H9 (cell line): Measurements from ENCODE around the gene LHX1. TPM values are rescaled to one million over a fixed set of nuclear protein-coding genes. Genes with fewer than 3 reads are reported as not detected.

Experiments
- DNase-seq: peaks from one replicate; pipeline ENCODE4 v3.0.0-alpha.2; 2017
- H2AFZ ChIP-seq: one replicate; pipeline ENCODE4 v1.6.1; 2013; ENCODE audit warnings: mild to moderate bottlenecking, low read length, control low read depth, moderate library complexity
- H2AK5ac ChIP-seq: 2 replicates; pipeline ENCODE4 v1.6.1; 2013; ENCODE audit warnings: low read length, control low read depth, mixed read lengths; ENCODE audit not compliant: insufficient read length
- H2BK120ac ChIP-seq: one replicate; pipeline ENCODE4 v1.6.1; 2013; ENCODE audit warnings: low read depth, mild to moderate bottlenecking, low read length, control low read depth, inconsistent platforms; ENCODE audit not compliant: poor library complexity, severe bottlenecking
- H2BK12ac ChIP-seq: 2 replicates; pipeline ENCODE4 v1.6.1; 2013; ENCODE audit warnings: low read length, control low read depth, mixed read lengths, low read depth; ENCODE audit not compliant: insufficient read length
- H2BK15ac ChIP-seq: 2 replicates; pipeline ENCODE4 v1.6.1; 2013; ENCODE audit warnings: low read depth, low read length, control low read depth
- H2BK20ac ChIP-seq: one replicate; pipeline ENCODE4 v1.6.1; 2013; ENCODE audit warnings: low read depth, mild to moderate bottlenecking, low read length, control low read depth, inconsistent platforms; ENCODE audit not compliant: poor library complexity, severe bottlenecking
- H2BK5ac ChIP-seq: 2 replicates; pipeline ENCODE4 v1.6.1; 2013; ENCODE audit warnings: low read length, control low read depth, mixed read lengths; ENCODE audit not compliant: insufficient read length
- H3K14ac ChIP-seq: 2 replicates; pipeline ENCODE4 v1.6.1; 2013; ENCODE audit warnings: low read length, control low read depth; ENCODE audit not compliant: insufficient read depth
- H3K18ac ChIP-seq: 2 replicates; pipeline ENCODE4 v1.6.1; 2013; ENCODE audit warnings: low read depth, mild to moderate bottlenecking, mixed read lengths, low read length, control low read depth; ENCODE audit not compliant: insufficient read length
- H3K23ac ChIP-seq: 2 replicates; pipeline ENCODE4 v1.6.1; 2013; ENCODE audit warnings: low read length, control low read depth, mixed read lengths, low read depth; ENCODE audit not compliant: insufficient read length
- H3K23me2 ChIP-seq: 2 replicates; pipeline ENCODE4 v1.6.1; 2013; ENCODE audit warnings: low read depth, mild to moderate bottlenecking, mixed read lengths, low read length, control low read depth; ENCODE audit not compliant: insufficient read length, poor library complexity, severe bottlenecking
- H3K27ac ChIP-seq: 2 replicates; pipeline ENCODE4 v1.5.1; 2013; ENCODE audit warnings: low read length, control low read depth, mixed read lengths, low read depth; ENCODE audit not compliant: insufficient read length
- H3K27me3 ChIP-seq: 2 replicates; pipeline ENCODE4 v1.6.1; 2013; ENCODE audit warnings: low read length, control low read depth, inconsistent platforms; ENCODE audit not compliant: insufficient read depth
- H3K4ac ChIP-seq: 2 replicates; pipeline ENCODE4 v1.6.1; 2013; ENCODE audit warnings: low read depth, mild to moderate bottlenecking, control low read depth, inconsistent platforms, low read length, moderate library complexity
- H3K4me1 ChIP-seq: 2 replicates; pipeline ENCODE4 v1.6.1; 2013; ENCODE audit warnings: low read length, control low read depth, inconsistent platforms; ENCODE audit not compliant: insufficient read depth
- H3K4me2 ChIP-seq: 2 replicates; pipeline ENCODE4 v1.6.1; 2013; ENCODE audit warnings: low read length, control low read depth, mixed read lengths; ENCODE audit not compliant: insufficient read length, insufficient read depth
- H3K56ac ChIP-seq: 2 replicates; pipeline ENCODE4 v1.6.1; 2013; ENCODE audit warnings: low read depth, mild to moderate bottlenecking, mixed read lengths, low read length, control low read depth; ENCODE audit not compliant: insufficient read length
- H3K79me1 ChIP-seq: 2 replicates; pipeline ENCODE4 v1.6.1; 2013; ENCODE audit warnings: low read depth, mild to moderate bottlenecking, moderate library complexity, low read length, control low read depth, inconsistent platforms; ENCODE audit not compliant: insufficient read depth, poor library complexity, severe bottlenecking
- H3K79me2 ChIP-seq: 2 replicates; pipeline ENCODE4 v1.6.1; 2013; ENCODE audit warnings: low read length, control low read depth, inconsistent platforms; ENCODE audit not compliant: insufficient read depth
- H3K9ac ChIP-seq: 2 replicates; pipeline ENCODE4 v1.6.1; 2013; ENCODE audit warnings: low read length, control low read depth, mixed read lengths; ENCODE audit not compliant: insufficient read length; ENCODE audit errors: extremely low read depth
- H3K9me3 ChIP-seq: one replicate; pipeline ENCODE4 v1.6.1; 2013; ENCODE audit warnings: low read depth, low read length, inconsistent platforms; ENCODE audit not compliant: control insufficient read depth
- H3T11ph ChIP-seq: one replicate; pipeline ENCODE4 v1.6.1; 2013; ENCODE audit warnings: mild to moderate bottlenecking, low read length, control low read depth, inconsistent platforms
- H4K20me1 ChIP-seq: one replicate; pipeline ENCODE4 v1.6.1; 2013; ENCODE audit not compliant: control insufficient read depth, insufficient read length, insufficient read depth
- H4K5ac ChIP-seq: 2 replicates; pipeline ENCODE4 v1.6.1; 2013; ENCODE audit warnings: low read depth, mild to moderate bottlenecking, mixed read lengths, low read length, control low read depth; ENCODE audit not compliant: insufficient read length
- H4K8ac ChIP-seq: replicated peaks from 2 replicates; pipeline ENCODE4 v1.6.1; 2013; ENCODE audit warnings: low read length, control low read depth, mixed read lengths, low read depth; ENCODE audit not compliant: insufficient read length
- H4K91ac ChIP-seq: 2 replicates; pipeline ENCODE4 v1.6.1; 2013; ENCODE audit warnings: low read depth, mild to moderate bottlenecking, moderate library complexity, mixed read lengths, low read length, control low read depth; ENCODE audit not compliant: insufficient read length
- H3K27ac Mint-ChIP-seq, 3 experiments: 2 replicates in 2 of 3; 3 replicates in 1 of 3; pipeline ENCODE4 v1.8.0; 2020 to 2021; ENCODE audit warnings: mixed read lengths in 3 of 3, mild to moderate bottlenecking in 1 of 3, moderate library complexity in 1 of 3
- H3K27me3 Mint-ChIP-seq: 2 replicates; pipeline ENCODE4 v1.8.0; 2021; ENCODE audit warnings: low read depth, mild to moderate bottlenecking, moderate library complexity, mixed read lengths
- H3K36me3 Mint-ChIP-seq, 3 experiments: 2 replicates in 2 of 3; 3 replicates in 1 of 3; pipeline ENCODE4 v1.8.0; 2020 to 2021; ENCODE audit warnings: low read depth in 3 of 3, mixed read lengths in 3 of 3; ENCODE audit not compliant: insufficient read depth in 1 of 3
- H3K4me1 Mint-ChIP-seq, 2 experiments: 2 replicates each; pipeline ENCODE4 v1.8.0; 2020; ENCODE audit warnings: mixed read lengths in 2 of 2
- H3K4me3 Mint-ChIP-seq, 2 experiments: 2 replicates in 1 of 2; 3 replicates in 1 of 2; pipeline ENCODE4 v1.8.0; 2020 to 2021; ENCODE audit warnings: mild to moderate bottlenecking in 2 of 2, mixed read lengths in 2 of 2, moderate library complexity in 1 of 2
- H3K9me3 Mint-ChIP-seq, 2 experiments: 2 replicates in 1 of 2; 3 replicates in 1 of 2; pipeline ENCODE4 v1.8.0; 2020; ENCODE audit warnings: mild to moderate bottlenecking in 2 of 2, mixed read lengths in 2 of 2, moderate library complexity in 1 of 2
- CTCF ChIP-seq: fragments of 200-600 bp; sonication (generic); conservative IDR thresholded peaks from 3 replicates; pipeline ENCODE4 v1.8.0; 2021; ENCODE audit warnings: antibody characterized with exemption, mild to moderate bottlenecking
- WGBS: extraction: QIAGEN DNeasy Blood & Tissue Kit; methylation state at CpG from one replicate; pipeline ENCODE4 v1.1.7; 2013; ENCODE audit warnings: missing lambda C conversion rate, low lambda C conversion rate, mixed read lengths; ENCODE audit not compliant: insufficient read length; ENCODE audit errors: extremely low coverage; 5-methylcytosine and 5-hydroxymethylcytosine counted together
- total RNA-seq: library from RNA; stranded (reverse); gene quantifications from 2 replicates; pipeline ENCODE4 v1.2.1, GENCODE V29; 2021

The LHX1 gene
- total RNA-seq, 1 experiment from 2014 or later = 0.22 TPM

- Histone ChIP-seq H3K4ac (no peak overlapping the region), H2AFZ (no peak overlapping the region), H3K56ac (no peak overlapping the region), H3K4me2 (peak overlapping the region; percentile 65), H3K18ac (no peak overlapping the region), H2AK5ac (no peak overlapping the region), H3T11ph (no peak overlapping the region), H3K9ac (no peak overlapping the region), H2BK12ac (no peak overlapping the region), H4K5ac (no peak overlapping the region), H3K79me1 (no peaks in the 10 kb centered on the region), H3K79me2 (no peaks in the 10 kb centered on the region), H4K8ac (no peak overlapping the region), H2BK15ac (no peak overlapping the region), H2BK5ac (no peak overlapping the region), H3K9me3 (no peaks in the 10 kb centered on the region), H3K4me1 (no peaks in the 10 kb centered on the region), H3K27ac (no peak overlapping the region), H3K14ac (no peak overlapping the region; the same call in 1 of the 2 replicates), H4K91ac (no peak overlapping the region), H3K27me3 (peaks cover 85% of the 10 kb centered on the region), H3K23ac (no peak overlapping the region), H4K20me1 (peaks cover 4% of the 10 kb centered on the region), H3K23me2 (peaks cover 27% of the 10 kb centered on the region), H2BK120ac (no peak overlapping the region), H2BK20ac (no peak overlapping the region)
- Mint-ChIP-seq H3K4me3 (peak overlapping the region in 1 of 2 experiments; percentile 91; a peak in 3 of 5 replicates), H3K27ac (no peak overlapping the region), H3K36me3 (no peaks in the 10 kb centered on the region; a peak in 1 of 7 replicates), H3K27me3 (peaks cover 100% of the 10 kb centered on the region), H3K9me3 (peaks cover 0 to 8% of the 10 kb centered on the region in 2 experiments; a peak in 1 of 5 replicates), H3K4me1 (peaks cover 46 to 65% of the 10 kb centered on the region in 2 experiments)
- TF ChIP-seq CTCF = no peak
- WGBS = no CpG with 5 or more reads among the region's 43 CpGs
- peak; percentile 36 for DNase-seq
Measured at GRCh38 chr17:36939052-36939801, 2.0 kb downstream of the LHX1 start.
